Kidney (tissue), 14 donors: ENCODE data around the gene SLC66A2. TPM values are rescaled to one million over a fixed set of nuclear protein-coding genes. Genes with fewer than 3 reads are reported as not detected.

Source experiments
- DNase-seq, 5 donors: peaks; one replicate each; pipeline ENCODE4 v3.0.0-alpha.2; 2013 to 2020
- FAIRE-seq: peaks from 2 replicates; lab custom pipeline; 2012; peaks lifted over from hg19 to GRCh38; lab: Jason Lieb, UNC
- H3K27ac ChIP-seq, 2 donors: one replicate each; pipeline ENCODE4 v1.7.0; 2013; ENCODE audit warnings: low read depth in 2 of 2, low read length in 2 of 2, inconsistent platforms in 1 of 2
- H3K27me3 ChIP-seq: one replicate; pipeline ENCODE4 v1.7.1; 2013; ENCODE audit warnings: low read length, inconsistent platforms; ENCODE audit not compliant: control insufficient read depth, insufficient read depth
- H3K36me3 ChIP-seq, 3 donors: one replicate each; pipeline versions ENCODE4 v1.7.0 to v1.7.1; 2013; ENCODE audit warnings: low read length in 3 of 3, control low read depth in 1 of 3, inconsistent platforms in 1 of 3; ENCODE audit not compliant: insufficient read depth in 3 of 3, control insufficient read depth in 2 of 3
- H3K4me1 ChIP-seq, 3 donors: one replicate each; pipeline versions ENCODE4 v1.7.0 to v1.7.1; 2013; ENCODE audit warnings: low read length in 3 of 3, inconsistent platforms in 1 of 3, low read depth in 1 of 3; ENCODE audit not compliant: control insufficient read depth in 2 of 3, insufficient read depth in 2 of 3
- H3K4me3 ChIP-seq, 3 donors: one replicate each; pipeline versions ENCODE4 v1.7.0 to v1.8.1; 2013; ENCODE audit warnings: low read length in 3 of 3, control low read depth in 1 of 3, inconsistent platforms in 1 of 3
- H3K9ac ChIP-seq, 3 donors: one replicate each; pipeline versions ENCODE4 v1.7.0 to v1.7.1; 2013; ENCODE audit warnings: low read length in 3 of 3, control low read depth in 1 of 3, inconsistent platforms in 1 of 3
- H3K9me3 ChIP-seq, 3 donors: one replicate each; pipeline versions ENCODE4 v1.7.0 to v1.7.1; 2013; ENCODE audit warnings: low read length in 3 of 3, control low read depth in 1 of 3, inconsistent platforms in 1 of 3; ENCODE audit not compliant: control insufficient read depth in 2 of 3, insufficient read depth in 1 of 3
- intact Hi-C: fragments of 100-400 bp; cut with DNase I; formaldehyde crosslinking; loops from one replicate; pipeline ENCODE4 v1.11.1; 2022
- polyA plus RNA-seq: library from polyadenylated mRNA; stranded (reverse); fragments of 350-450 nt; fragmentation: Illumina TruSeq; extraction: RNeasy Lipid Tissue Mini Kit (QIAGEN cat#74804); gene quantifications from one replicate; pipeline ENCODE4 v1.2.3, GENCODE V29; 2014; ENCODE audit warnings: low read depth, low replicate concordance; ENCODE audit not compliant: insufficient read depth
- total RNA-seq: library from RNA; stranded (reverse); fragmentation: NEBNext Ultra II Directional; extraction: Animal tissue kit (Norgen Biotek cat#: 25700); gene quantifications from one replicate; pipeline ENCODE4 v1.2.1, GENCODE V29; 2021
- TF ChIP-seq, protein P1 (sequence below): IDR thresholded peaks from 3 replicates; pipeline ENCODE4 v1.5.1; 2012; ENCODE audit warnings: mild to moderate bottlenecking, moderate library complexity, borderline replicate concordance; ENCODE audit not compliant: insufficient read depth; ENCODE audit errors: extremely low read depth
- donor health status: control.
- donor health status: control.
- donor health status: control.
- donor health status: control.
- donor health status: control.
- donor health status: DM: yes; HTN: yes; CAD: no.
- donor health status: Normal renal cell carcinoma (clear cell type).

Gene SLC66A2
- total and polyA plus RNA-seq, 2 donors from 2014 or later, result 41.9 to 45.5 TPM

DNA sequence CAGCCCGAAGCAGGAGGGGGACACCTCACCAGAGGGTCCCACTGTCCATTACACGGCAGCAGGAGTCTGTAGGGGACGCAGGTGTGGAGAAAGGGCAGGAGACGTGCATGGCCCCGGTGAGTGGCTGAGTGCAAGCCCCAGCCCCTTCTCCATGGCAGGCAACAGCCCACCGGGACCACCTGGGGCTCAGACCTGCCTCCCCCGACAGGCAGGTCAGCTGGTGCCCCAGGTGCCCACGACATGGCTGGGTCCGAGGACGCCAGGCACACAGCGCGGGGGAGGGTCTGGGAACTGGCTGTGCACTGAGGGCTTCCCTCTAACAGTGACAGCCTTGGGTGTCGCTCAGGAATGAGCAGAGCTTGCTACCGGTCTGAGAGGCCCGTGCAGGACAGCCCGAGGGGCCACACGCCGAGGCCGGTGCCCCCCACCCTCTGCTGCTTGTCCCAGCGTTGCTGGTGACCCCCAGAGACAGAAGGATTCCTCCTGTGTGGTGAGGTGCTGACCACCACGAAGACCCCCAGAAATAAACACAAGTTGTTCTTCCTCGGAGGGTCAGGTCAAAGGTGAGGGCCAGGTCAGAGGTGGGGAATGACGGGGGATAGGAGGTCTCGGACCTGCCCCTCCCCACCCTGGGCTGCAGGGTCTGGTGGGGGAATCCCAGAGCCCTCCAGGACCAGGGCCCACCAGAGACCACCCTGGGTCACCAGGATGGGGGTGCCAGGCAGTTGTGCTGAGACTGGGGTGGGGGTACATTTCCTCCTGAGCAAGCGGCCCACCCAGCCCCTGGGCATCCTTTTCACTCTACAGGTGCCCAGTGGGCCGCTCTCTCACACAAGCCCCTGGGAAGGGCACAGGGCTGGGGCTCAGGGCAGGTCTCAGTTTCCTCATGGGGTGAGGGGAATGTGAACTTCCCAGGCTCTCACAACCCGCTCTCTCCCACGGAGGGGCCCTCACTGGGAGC, 50.6 kb downstream of the SLC66A2 start:
- H3K9me3 ChIP-seq, result peaks cover 0 to 9% (median 7%) of the 10 kb centered on the region in 3 donors
- peak in 3 of 5 donors; percentile 5 to 71 (median 43) for DNase-seq
- no peak overlapping the region for H3K9ac ChIP-seq
- no peak for FAIRE-seq
- no peaks in the 10 kb centered on the region for H3K36me3 ChIP-seq
- no peak overlapping the region for H3K4me3 ChIP-seq
- H3K27me3 ChIP-seq, result no peaks in the 10 kb centered on the region
- TF ChIP-seq, protein P1, sequence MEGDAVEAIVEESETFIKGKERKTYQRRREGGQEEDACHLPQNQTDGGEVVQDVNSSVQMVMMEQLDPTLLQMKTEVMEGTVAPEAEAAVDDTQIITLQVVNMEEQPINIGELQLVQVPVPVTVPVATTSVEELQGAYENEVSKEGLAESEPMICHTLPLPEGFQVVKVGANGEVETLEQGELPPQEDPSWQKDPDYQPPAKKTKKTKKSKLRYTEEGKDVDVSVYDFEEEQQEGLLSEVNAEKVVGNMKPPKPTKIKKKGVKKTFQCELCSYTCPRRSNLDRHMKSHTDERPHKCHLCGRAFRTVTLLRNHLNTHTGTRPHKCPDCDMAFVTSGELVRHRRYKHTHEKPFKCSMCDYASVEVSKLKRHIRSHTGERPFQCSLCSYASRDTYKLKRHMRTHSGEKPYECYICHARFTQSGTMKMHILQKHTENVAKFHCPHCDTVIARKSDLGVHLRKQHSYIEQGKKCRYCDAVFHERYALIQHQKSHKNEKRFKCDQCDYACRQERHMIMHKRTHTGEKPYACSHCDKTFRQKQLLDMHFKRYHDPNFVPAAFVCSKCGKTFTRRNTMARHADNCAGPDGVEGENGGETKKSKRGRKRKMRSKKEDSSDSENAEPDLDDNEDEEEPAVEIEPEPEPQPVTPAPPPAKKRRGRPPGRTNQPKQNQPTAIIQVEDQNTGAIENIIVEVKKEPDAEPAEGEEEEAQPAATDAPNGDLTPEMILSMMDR, result no peak
- H3K4me1 ChIP-seq, result no peaks in the 10 kb centered on the region
- H3K27ac ChIP-seq, result no peak overlapping the region
- intact Hi-C loops, result no loop called here

DNA sequence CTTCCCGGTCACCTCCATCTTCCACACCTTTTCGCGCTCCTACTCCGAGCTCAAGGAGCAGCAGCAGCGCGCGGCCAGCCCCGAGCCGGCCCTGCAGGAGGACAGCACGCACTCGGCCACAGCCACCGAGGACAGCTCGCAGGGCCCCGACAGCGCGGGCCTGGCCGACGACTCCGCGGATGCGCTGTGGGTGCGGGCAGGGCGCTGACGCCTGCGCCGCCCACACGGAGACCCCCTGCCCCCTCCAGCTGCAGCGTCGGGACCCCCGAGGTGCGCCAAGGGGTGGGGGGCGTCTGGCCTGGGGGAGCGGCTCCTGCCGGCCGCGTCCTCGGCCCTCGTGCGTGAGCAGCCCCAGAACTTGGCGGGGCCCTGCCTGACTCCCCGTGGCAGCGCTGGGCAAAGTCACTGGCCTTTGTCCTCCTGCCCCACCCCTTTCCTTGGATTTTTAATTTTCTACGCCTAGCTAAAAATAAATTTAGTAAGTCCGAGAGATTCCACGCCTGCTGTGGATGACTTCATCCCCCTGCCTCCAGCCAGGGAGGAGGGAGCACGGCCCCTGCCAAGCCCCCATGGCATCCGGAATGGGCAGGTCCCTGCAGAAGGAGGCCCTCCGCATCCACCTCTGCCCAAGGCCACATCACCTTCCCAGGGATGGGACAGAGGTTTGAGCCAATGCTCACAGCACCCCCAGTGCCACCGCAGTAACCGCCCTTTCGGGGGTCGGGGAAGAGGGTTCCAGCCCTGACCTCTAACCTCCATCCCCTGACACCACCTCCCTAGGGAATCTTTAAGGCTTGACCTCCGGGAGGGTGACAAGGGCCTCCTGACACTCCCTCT, 51.6 kb downstream of the SLC66A2 start:
- H3K36me3 ChIP-seq, result no peaks in the 10 kb centered on the region
- H3K27me3 ChIP-seq, result no peaks in the 10 kb centered on the region
- peaks cover 2 to 11% (median 7%) of the 10 kb centered on the region in 3 donors for H3K9me3 ChIP-seq
- no peak overlapping the region for H3K4me3 ChIP-seq
- H3K4me1 ChIP-seq, result no peaks in the 10 kb centered on the region
- H3K9ac ChIP-seq, result no peak overlapping the region
- TF ChIP-seq, protein P1, result no peak
- DNase-seq, result peak in 3 of 5 donors; percentile 7 to 63 (median 39)
- intact Hi-C loops, result no loop called here
- no peak for FAIRE-seq
- no peak overlapping the region for H3K27ac ChIP-seq

DNA sequence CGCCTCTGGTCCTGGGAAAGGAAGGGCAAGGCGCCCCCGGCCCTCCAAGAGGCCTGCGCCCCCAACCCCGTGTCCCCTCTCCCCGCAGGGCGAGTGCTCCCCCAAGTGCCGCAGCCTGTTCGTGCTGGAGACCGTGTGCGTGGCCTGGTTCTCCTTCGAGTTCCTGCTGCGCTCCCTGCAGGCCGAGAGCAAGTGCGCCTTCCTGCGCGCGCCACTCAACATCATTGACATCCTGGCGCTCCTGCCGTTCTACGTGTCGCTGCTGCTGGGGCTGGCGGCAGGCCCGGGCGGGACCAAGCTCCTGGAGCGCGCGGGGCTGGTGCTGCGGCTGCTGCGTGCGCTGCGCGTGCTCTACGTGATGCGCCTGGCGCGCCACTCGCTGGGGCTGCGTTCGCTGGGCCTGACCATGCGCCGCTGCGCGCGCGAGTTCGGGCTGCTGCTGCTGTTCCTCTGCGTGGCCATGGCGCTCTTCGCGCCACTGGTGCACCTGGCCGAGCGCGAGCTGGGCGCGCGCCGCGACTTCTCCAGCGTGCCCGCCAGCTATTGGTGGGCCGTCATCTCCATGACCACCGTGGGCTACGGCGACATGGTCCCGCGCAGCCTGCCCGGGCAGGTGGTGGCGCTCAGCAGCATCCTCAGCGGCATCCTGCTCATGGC, 52.4 kb downstream of the SLC66A2 start:
- DNase-seq (peak in 2 of 5 donors; percentile 34 to 66), FAIRE-seq (no peak)
- Histone ChIP-seq H3K4me1 (no peaks in the 10 kb centered on the region), H3K9ac (no peak overlapping the region), H3K9me3 (peaks cover 3 to 14% (median 11%) of the 10 kb centered on the region in 3 donors), H3K36me3 (no peaks in the 10 kb centered on the region), H3K4me3 (no peak overlapping the region), H3K27ac (no peak overlapping the region), H3K27me3 (no peaks in the 10 kb centered on the region)
- intact Hi-C loops, result no loop called here
- TF ChIP-seq, protein P1, result no peak
